HEK293 (cell line): Measurements from ENCODE around the gene FBXO34.

ENCODE experiments used
- CTCF ChIA-PET: fragments of 350-600 bp; formaldehyde crosslinking; extraction: SDS; loops from one replicate; lab custom pipeline; 2021; ENCODE audit warnings: antibody characterized with exemption; lab: Yijun Ruan, JAX
- POLR2A ChIA-PET: fragments of 300-600 bp; formaldehyde crosslinking; extraction: SDS; loops from one replicate; lab custom pipeline; 2020; ENCODE audit warnings: antibody characterized with exemption, inconsistent platforms; lab: Yijun Ruan, JAX
- H3K27ac ChIP-seq: fragments of 200-500 bp; sonication (Bioruptor generic); 2 replicates; pipeline ENCODE4 v1.5.1; 2014; ENCODE audit warnings: low read depth, low read length, control low read depth, inconsistent platforms; ENCODE audit errors: extremely low read depth
- H3K36me3 ChIP-seq, 2 experiments: fragments of 200-500 bp in 1 of 2; sonication (Bioruptor generic) in 1 of 2; 1 replicate in 1 of 2; 2 replicates in 1 of 2; pipeline ENCODE4 v1.5.1; 2014 to 2017; ENCODE audit warnings: inconsistent platforms in 2 of 2, low read length in 2 of 2; ENCODE audit not compliant: control insufficient read depth in 2 of 2, insufficient read depth in 1 of 2
- H3K4me1 ChIP-seq: fragments of 200-500 bp; sonication (Bioruptor generic); 2 replicates; pipeline ENCODE4 v1.5.1; 2014; ENCODE audit warnings: mild to moderate bottlenecking, low read length, inconsistent platforms; ENCODE audit not compliant: control insufficient read depth, insufficient read depth
- H3K4me3 ChIP-seq: 2 replicates; pipeline ENCODE4 v1.5.1; 2011; ENCODE audit warnings: low read depth, mild to moderate bottlenecking, control low read depth, low read length, moderate library complexity
- H3K9me3 ChIP-seq: fragments of 200-500 bp; sonication (Bioruptor generic); 2 replicates; pipeline ENCODE4 v1.5.1; 2014; ENCODE audit warnings: low read depth, low read length, inconsistent platforms; ENCODE audit not compliant: control insufficient read depth, insufficient read depth
- ELK4 ChIP-seq: IDR thresholded peaks from 2 replicates; pipeline ENCODE4 v1.6.1; 2011; ENCODE audit warnings: mild to moderate bottlenecking, low read depth, low read length, borderline replicate concordance
- PATZ1 ChIP-seq: fragments of 450-650 bp; formaldehyde crosslinking; IDR thresholded peaks from 2 replicates; pipeline ENCODE4 v1.5.1; 2016; ENCODE audit warnings: missing biosample characterization, missing genetic modification characterization
- REPIN1 ChIP-seq: fragments of 450-650 bp; formaldehyde crosslinking; IDR thresholded peaks from 2 replicates; pipeline ENCODE4 v1.5.1; 2017; ENCODE audit warnings: missing biosample characterization, missing genetic modification characterization, low read depth
- ZBTB17 ChIP-seq: fragments of 450-650 bp; formaldehyde crosslinking; IDR thresholded peaks from 2 replicates; pipeline ENCODE4 v1.5.1; 2016; ENCODE audit warnings: missing biosample characterization, missing genetic modification characterization
- ZNF19 ChIP-seq: fragments of 450-650 bp; formaldehyde crosslinking; IDR thresholded peaks from 2 replicates; pipeline ENCODE4; 2016; ENCODE audit warnings: missing biosample characterization, missing genetic modification characterization, low read depth
- ZNF211 ChIP-seq: fragments of 450-650 bp; formaldehyde crosslinking; IDR thresholded peaks from 2 replicates; pipeline ENCODE4 v1.5.1; 2016; ENCODE audit warnings: low read depth, missing biosample characterization, missing genetic modification characterization
- ZNF311 ChIP-seq: fragments of 450-650 bp; formaldehyde crosslinking; IDR thresholded peaks from 2 replicates; pipeline ENCODE4 v1.5.1; 2017; ENCODE audit warnings: missing biosample characterization, missing genetic modification characterization, borderline replicate concordance
- ZNF555 ChIP-seq: fragments of 450-650 bp; formaldehyde crosslinking; conservative IDR thresholded peaks from 2 replicates; pipeline ENCODE4 v1.5.1; 2017; ENCODE audit warnings: missing biosample characterization, mild to moderate bottlenecking, missing genetic modification characterization, inconsistent platforms
- ZNF768 ChIP-seq: fragments of 450-650 bp; formaldehyde crosslinking; IDR thresholded peaks from 2 replicates; pipeline ENCODE4 v1.5.1; 2018; ENCODE audit warnings: missing biosample characterization, mild to moderate bottlenecking, missing genetic modification characterization
- TF ChIP-seq, protein P1 (sequence below): fragments of 450-650 bp; formaldehyde crosslinking; optimal IDR thresholded peaks from 2 replicates; pipeline ENCODE3; 2016; ENCODE audit warnings: missing biosample characterization, mild to moderate bottlenecking, missing genetic modification characterization
- TF ChIP-seq, protein P2 (sequence below): fragments of 450-650 bp; formaldehyde crosslinking; IDR thresholded peaks from 2 replicates; pipeline ENCODE4 v1.5.1; 2016; ENCODE audit warnings: missing biosample characterization, missing genetic modification characterization
- TF ChIP-seq, protein P3 (sequence below): fragments of 450-650 bp; formaldehyde crosslinking; IDR thresholded peaks from 2 replicates; pipeline ENCODE4 v1.5.1; 2016; ENCODE audit warnings: missing biosample characterization, missing genetic modification characterization
- TF ChIP-seq, protein P4 (sequence below): fragments of 450-650 bp; formaldehyde crosslinking; IDR thresholded peaks from 2 replicates; pipeline ENCODE4 v1.5.1; 2016; ENCODE audit warnings: missing biosample characterization, missing genetic modification characterization, low read depth

FBXO34 gene

DNA sequence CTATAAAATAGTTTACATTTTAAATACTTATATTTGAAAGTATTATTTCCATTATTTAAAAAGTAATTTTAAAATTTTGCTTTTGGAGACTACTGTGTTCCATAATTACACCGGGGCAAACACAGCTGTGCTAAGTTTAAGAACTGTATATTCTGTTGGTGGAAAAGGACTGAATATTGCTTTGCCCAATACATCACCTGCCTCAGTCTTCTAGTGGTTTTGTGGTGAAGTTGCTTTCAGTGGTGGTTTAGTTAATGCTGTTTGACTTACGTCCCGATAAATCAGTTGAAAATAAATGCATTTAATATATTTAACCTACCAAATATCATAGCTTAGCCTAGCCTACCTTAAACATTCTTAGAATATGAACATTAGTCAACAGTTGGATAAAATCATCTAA is 23.4 kb downstream of the FBXO34 start:
- CTCF ChIA-PET, result no interaction called here
- no peaks in the 10 kb centered on the region for H3K9me3 ChIP-seq
- no peak overlapping the region for H3K4me3 ChIP-seq
- POLR2A ChIA-PET, result no interaction called here
- no peak for TF ChIP-seq ELK4
- TF ChIP-seq REPIN1, result no peak
- TF ChIP-seq ZBTB17, result no peak
- TF ChIP-seq ZNF555 (tag by site-specific recombination), result no peak
- no peak for TF ChIP-seq ZNF311 (tag by site-specific recombination)
- TF ChIP-seq, protein P1, sequence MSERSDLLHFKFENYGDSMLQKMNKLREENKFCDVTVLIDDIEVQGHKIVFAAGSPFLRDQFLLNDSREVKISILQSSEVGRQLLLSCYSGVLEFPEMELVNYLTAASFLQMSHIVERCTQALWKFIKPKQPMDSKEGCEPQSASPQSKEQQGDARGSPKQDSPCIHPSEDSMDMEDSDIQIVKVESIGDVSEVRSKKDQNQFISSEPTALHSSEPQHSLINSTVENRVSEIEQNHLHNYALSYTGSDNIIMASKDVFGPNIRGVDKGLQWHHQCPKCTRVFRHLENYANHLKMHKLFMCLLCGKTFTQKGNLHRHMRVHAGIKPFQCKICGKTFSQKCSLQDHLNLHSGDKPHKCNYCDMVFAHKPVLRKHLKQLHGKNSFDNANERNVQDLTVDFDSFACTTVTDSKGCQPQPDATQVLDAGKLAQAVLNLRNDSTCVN (tag by site-specific recombination), result no peak
- TF ChIP-seq, protein P2, sequence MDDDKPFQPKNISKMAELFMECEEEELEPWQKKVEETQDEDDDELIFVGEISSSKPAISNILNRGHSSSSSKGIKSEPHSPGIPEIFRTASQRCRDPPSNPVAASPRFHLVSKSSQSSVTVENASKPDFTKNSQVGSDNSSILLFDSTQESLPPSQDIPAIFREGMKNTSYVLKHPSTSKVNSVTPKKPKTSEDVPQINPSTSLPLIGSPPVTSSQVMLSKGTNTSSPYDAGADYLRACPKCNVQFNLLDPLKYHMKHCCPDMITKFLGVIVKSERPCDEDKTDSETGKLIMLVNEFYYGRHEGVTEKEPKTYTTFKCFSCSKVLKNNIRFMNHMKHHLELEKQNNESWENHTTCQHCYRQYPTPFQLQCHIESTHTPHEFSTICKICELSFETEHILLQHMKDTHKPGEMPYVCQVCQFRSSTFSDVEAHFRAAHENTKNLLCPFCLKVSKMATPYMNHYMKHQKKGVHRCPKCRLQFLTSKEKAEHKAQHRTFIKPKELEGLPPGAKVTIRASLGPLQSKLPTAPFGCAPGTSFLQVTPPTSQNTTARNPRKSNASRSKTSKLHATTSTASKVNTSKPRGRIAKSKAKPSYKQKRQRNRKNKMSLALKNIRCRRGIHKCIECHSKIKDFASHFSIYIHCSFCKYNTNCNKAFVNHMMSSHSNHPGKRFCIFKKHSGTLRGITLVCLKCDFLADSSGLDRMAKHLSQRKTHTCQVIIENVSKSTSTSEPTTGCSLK (tag by site-specific recombination), result no peak
- TF ChIP-seq, protein P3, sequence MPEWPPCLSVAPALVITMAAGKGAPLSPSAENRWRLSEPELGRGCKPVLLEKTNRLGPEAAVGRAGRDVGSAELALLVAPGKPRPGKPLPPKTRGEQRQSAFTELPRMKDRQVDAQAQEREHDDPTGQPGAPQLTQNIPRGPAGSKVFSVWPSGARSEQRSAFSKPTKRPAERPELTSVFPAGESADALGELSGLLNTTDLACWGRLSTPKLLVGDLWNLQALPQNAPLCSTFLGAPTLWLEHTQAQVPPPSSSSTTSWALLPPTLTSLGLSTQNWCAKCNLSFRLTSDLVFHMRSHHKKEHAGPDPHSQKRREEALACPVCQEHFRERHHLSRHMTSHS, result no peak
- no peak for TF ChIP-seq ZNF19 (tag by site-specific recombination)
- TF ChIP-seq PATZ1, result no peak
- TF ChIP-seq, protein P4, sequence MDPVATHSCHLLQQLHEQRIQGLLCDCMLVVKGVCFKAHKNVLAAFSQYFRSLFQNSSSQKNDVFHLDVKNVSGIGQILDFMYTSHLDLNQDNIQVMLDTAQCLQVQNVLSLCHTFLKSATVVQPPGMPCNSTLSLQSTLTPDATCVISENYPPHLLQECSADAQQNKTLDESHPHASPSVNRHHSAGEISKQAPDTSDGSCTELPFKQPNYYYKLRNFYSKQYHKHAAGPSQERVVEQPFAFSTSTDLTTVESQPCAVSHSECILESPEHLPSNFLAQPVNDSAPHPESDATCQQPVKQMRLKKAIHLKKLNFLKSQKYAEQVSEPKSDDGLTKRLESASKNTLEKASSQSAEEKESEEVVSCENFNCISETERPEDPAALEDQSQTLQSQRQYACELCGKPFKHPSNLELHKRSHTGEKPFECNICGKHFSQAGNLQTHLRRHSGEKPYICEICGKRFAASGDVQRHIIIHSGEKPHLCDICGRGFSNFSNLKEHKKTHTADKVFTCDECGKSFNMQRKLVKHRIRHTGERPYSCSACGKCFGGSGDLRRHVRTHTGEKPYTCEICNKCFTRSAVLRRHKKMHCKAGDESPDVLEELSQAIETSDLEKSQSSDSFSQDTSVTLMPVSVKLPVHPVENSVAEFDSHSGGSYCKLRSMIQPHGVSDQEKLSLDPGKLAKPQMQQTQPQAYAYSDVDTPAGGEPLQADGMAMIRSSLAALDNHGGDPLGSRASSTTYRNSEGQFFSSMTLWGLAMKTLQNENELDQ (tag by site-specific recombination), result no peak
- no peak for TF ChIP-seq ZNF768 (tag by site-specific recombination)
- TF ChIP-seq ZNF211, result no peak
- no peak overlapping the region for H3K27ac ChIP-seq
- peaks cover 8% of the 10 kb centered on the region; the same call in 1 of the 2 replicates for H3K4me1 ChIP-seq
- H3K36me3 ChIP-seq, result peaks cover 0 to 7% of the 10 kb centered on the region in 2 experiments; a peak in 2 of 3 replicates
